Stimulated activated naive CD4-positive, alpha-beta T cell (primary cell): ENCODE measurements around the gene MCM5.
"Not testable (repeated sequence)": the region's sequence is repeated elsewhere in the genome, so short reads cannot be mapped to it uniquely, and the experiment has no call there.

ENCODE experiments used
- DNase-seq, 6 experiments: peaks; one replicate each; lab custom pipeline; 2025; lab: John Stamatoyannopoulos, UW

The MCM5 gene

GRCh38 chr22:35452351-35452781 is 52.4 kb downstream of the MCM5 start:
- no peak for DNase-seq

GRCh38 chr22:35452810-35453743 is 53.1 kb downstream of the MCM5 start:
- no peak for DNase-seq

- no peak for DNase-seq
These were observed 54.6 kb downstream of the MCM5 start for GRCh38 chr22:35454416-35455054.

DNA sequence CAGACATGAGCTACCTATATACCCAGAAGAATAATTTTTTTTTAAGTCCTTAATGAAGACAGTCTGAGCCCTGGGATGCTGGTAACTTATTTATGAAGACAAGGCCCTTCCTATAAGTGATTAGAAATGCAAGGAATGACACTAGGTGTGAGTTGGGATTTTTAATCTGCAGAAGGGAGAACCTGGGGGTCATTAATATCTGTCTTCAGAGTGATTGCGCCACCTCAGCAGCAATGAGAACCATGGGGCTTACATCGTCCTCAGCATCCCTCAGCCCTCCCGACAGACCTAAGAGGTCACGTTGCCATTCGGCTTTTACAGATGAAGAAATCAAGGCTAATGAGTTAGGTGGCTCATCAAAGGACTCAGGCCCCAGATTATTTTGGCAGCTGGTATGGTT is 55.6 kb downstream of the MCM5 start:
- no peak for DNase-seq

DNA sequence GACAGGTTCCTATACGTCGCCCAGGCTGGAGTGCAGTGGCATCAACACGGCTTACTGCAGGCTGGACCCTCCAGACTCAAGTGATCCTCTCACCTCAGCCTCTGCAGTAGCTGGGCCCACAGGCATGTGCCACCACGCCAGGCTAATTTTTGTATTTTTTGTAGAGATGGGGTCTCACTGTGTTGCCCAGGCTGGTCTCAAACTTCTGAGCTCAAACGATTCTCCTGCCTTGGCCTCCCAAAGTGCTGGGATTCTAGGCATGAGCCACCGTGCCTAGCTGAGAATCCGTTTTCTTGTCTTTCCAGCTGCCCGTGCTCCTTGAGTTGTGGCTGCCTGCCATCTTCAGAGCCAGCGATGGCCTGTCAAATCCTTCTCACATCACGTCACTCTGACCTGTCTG is 56.8 kb downstream of the MCM5 start:
- no peak for DNase-seq

DNA sequence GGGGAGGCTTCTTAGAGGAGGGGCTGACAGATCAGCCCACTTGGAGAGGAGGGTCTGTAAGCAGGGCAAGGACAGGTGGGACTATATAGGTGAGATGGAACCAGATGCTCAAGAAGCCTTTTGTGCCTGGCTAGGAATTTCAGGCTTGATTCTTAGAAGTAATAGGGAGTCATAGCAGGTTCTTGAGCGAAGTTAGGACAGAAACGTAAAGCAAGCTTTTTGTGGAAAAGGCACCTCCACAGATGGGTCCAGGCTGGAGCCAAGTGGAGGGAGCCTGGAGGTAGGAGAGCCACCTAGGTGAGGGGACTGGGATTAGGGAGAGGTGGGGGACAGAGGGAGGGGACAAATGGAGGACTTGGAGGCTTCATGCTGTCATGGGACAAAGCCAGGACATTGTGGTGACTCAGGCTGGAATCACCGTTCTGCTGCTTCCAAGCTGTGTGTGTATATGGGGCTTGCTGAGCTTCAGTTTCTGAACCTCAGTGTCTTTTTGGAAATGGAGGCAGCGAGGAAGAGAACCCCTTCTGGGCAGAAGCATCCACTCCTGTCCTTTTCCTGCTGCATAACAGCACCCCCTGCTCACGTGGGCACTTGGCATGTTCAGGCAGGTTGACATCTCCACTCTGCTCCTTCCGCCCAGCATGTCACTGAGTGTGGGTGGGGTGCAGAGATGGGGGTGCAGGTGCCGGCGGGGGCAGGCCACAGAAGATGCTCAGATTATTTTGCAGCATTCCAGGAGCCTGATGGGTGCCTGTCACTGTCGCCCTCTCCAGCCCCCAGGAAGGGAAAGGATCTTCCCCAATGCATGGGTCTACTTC is 58.0 kb downstream of the MCM5 start:
- no peak for DNase-seq

DNA sequence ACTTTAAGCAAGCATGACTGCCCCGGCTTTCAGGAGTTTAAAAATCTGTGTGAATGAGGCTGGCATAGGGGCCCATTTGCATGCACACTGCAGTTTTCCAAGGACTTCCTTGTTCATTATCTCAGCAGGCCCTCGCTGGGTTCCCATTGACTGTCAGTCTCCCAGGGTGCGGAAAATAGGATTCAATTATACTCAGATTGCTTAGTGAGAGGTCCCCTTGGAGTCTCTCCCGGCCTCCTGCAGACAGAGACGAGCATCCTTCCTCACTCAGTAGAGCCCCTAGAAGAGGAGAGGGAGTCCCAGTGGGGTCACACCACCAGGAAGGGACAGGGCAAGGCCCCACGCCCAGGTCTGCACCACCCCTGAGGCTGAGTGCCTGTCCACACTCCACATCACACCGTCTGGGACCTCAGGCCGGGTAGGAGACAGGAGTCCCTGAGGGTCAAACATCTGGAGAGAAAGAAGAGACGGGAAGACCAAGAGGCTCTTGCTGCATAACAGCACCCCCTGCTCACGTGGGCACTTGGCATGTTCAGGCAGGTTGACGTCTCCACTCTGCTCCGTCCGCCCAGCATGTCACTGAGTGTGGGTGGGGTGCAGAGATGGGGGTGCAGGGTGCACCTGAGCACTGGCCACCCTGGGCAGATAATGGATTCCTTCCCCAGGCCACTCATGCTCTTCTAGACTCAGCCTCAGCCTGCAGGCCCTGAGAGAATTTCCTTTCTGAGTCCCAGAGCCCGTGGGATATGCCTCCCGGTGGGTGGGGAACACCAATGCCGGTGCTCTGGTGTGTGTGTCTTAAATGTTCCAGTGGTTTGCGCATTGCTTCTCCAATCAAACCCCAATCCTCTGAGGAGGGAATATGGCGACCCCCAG is 58.8 kb downstream of the MCM5 start:
- DNase-seq, result no peak

DNA sequence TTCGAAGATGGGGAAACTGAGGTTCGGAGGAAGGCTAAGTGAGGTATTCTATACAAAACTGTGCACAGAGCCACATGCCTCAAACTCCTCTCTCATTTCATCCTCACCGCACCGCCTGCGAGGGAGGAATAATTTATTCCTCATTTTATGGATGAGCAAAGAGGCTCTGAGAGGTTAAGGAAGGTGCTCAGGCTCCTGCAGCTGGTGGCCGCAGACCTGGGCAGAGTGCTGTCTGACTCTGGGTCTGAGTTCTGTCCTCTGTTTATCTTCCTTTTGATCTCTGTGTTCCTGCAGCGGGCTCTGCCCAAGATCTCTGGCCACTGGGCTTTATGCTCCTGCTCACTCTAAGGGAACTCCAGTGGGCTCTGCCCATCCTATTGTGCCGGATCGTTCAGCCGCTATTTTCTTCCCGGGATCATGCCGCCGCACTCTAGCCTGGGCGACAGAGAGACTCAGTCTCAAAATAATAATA is 59.5 kb downstream of the MCM5 start:
- no peak for DNase-seq

GRCh38 chr22:35459976-35460375 is 60.0 kb downstream of the MCM5 start:
- DNase-seq, result not testable (repeated sequence)

- no peak for DNase-seq
These were observed 60.7 kb downstream of the MCM5 start for GRCh38 chr22:35460688-35461087.

GRCh38 chr22:35462498-35463230 is 62.7 kb downstream of the MCM5 start:
- no peak for DNase-seq

DNA sequence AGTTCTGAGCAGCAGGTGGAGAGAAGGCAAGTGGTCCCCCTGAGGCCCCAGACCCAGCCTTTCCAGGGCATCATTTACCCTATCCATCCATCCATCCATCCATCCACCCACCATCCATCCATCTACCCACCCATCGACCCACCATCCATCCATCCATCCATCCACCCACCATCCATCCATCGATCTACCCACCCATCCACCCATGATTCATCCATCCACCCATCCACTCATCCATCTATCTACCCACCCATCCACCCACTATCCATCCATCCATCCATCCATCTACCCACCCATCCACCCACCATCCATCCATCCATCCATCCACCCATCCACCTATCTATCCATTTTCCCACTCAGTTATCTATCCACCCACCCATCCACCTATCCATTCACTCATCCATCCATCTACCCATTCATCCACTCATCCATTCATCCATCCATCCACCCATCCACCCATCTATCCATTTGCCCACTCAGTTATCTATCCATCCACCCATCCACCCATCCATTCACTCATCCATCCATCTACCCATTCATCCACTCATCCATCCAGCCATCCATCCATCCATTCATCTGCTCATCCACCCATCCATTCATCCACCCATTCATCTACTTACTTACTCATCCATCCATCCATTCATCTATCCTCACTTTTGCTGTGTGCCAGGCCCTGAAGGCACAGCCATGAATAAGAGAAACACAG is 63.4 kb downstream of the MCM5 start:
- no peak for DNase-seq

DNA sequence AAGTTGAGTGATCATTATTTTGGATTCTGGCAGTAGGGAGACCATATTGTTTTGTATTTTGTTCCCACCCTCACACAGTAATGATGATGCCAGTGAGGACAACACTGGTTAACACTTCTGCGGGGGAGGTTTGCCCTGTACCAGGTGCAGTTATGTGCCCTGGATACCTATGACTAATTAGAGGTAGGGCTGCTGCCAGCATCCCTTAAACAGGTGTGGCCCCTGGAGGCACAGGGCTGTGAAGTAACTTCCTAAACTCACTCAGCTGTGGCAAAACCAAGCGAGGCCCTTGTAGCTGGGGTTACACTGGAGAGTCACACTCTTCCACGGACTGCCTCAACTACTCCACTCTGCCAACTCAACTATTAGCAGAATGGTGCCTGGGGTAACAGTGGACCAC is 64.5 kb downstream of the MCM5 start:
- DNase-seq, result no peak

DNA sequence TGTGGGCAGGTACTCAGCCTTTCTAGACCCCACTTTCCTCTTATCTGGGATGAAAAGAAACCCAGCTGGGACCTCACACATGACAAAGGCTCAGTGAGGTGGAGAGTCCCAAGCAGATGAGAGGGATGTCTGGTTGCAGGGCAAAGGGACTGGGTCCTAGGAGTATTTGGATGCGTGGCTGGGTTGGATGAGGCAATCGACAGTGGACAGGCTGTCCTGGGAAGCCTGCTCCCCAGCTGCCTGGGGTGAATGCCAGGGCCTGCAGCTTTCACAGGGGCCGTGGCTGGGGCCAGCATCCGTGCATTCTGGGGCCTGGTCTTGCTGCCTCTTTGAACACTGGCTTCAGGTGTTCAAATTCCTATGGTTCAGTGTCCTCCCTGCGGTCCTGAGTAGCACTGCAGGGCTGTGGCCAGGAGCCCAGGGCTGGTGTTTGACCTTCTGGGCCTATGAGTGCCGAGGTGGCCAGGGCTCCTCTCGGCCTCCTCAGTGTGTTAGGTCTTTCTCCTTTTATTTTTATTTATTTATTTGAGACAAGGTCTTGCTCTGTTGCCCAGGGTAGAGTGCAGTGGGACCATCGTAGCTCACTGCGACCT is 65.3 kb downstream of the MCM5 start:
- no peak for DNase-seq

- DNase-seq, result no peak
These were observed 67.9 kb downstream of the MCM5 start for GRCh38 chr22:35467681-35468434.

DNA sequence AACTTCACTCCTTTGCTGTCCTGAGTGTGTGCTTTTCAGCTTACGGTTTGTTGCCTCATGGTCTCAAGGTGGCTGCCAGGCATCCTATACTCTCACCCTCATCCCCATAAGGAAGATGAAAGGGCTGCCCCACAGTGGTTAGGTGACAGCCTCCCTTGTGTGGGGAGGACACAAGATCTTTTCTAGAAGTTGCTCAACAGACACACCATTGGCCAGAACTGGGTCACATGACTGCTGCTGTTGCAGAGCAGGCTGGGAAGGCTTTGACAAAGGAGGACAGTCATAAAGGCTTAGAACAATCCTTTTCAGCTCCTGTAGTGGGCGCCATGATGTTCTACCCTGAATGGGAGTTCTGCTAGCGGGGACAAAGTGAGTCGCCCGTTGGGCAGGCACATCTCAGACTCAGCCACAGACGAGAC is 71.0 kb downstream of the MCM5 start:
- DNase-seq, result no peak

DNA sequence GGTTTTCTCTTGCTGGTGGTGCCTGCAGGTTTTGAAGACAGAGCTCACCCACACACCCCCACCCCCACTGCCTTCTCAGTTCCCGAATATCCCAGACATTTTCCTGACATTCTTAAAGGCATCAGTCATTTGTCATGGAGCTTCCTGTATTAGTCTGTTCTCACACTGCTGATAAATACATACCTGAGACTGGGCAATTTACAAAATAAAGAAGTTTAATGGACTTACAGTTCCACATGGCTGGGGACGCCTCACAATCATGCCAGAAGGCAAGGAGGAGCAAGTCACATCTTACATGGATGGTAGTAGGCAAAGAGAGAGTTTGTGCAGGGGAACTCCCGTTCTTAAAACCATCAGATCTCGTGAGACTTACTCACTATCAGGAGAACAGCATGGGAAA is 71.6 kb downstream of the MCM5 start:
- DNase-seq, result not testable (repeated sequence)

- no peak for DNase-seq
These were observed 72.5 kb downstream of the MCM5 start for GRCh38 chr22:35472488-35472887.

GRCh38 chr22:35473971-35474370 is 74.0 kb downstream of the MCM5 start:
- DNase-seq, result no peak
